Measurements from ENCODE around the gene KLF2.

DNA sequence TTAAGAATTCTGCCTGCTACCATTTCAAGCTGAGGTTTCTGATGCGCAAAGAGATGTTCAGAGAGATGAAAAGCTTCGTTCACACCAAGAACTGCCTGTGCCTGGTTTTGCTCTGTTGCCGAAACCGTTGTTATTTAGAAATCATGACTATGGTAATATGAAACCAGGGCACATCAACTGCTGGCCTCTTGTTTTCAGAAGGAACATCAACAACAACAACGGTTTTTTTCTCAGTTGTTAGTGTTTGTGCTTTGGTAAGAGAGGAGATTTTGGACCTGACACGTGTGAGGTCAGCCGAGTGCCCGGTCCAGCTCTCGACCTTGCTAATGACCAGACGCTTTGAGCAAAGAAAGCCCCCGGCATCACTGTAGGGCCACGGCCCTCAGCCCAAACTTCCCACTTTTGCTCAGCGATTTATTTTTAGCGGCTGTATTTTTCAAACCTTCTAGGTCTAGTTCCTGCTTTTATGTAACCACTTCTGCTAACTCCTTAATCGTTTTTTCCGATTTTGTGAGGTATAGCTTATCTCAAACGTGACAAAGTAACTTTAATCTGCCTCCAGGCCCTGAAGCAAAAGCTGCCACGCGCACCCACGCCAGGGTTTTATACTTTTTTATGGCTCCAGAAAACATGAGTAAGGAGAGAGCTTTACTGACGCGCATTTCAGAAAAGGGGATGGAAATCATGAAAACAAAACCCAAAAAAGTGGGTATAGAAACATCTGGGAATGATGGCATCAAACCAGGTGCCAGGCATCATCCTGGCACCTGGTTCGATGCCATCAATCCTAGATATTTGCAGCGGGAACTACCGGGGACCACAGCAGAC lies 42.0 kb downstream of the KLF2 start:
- TF ChIP-seq, protein P1, sequence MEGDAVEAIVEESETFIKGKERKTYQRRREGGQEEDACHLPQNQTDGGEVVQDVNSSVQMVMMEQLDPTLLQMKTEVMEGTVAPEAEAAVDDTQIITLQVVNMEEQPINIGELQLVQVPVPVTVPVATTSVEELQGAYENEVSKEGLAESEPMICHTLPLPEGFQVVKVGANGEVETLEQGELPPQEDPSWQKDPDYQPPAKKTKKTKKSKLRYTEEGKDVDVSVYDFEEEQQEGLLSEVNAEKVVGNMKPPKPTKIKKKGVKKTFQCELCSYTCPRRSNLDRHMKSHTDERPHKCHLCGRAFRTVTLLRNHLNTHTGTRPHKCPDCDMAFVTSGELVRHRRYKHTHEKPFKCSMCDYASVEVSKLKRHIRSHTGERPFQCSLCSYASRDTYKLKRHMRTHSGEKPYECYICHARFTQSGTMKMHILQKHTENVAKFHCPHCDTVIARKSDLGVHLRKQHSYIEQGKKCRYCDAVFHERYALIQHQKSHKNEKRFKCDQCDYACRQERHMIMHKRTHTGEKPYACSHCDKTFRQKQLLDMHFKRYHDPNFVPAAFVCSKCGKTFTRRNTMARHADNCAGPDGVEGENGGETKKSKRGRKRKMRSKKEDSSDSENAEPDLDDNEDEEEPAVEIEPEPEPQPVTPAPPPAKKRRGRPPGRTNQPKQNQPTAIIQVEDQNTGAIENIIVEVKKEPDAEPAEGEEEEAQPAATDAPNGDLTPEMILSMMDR (conservative IDR thresholded peaks at IDR 0.05; ENCODE audit: low read depth, low read length): no peak
- no peak for TF ChIP-seq EZH2 (IDR thresholded peaks at IDR 0.05; ENCODE audit: borderline replicate concordance, low read depth, low read length, poor library complexity, severe bottlenecking)

Measured in A673 (cell line).